DND-41 (cell line): ENCODE results near the gene PHF2.

Experiments
- CTCF ChIP-seq: IDR thresholded peaks from 2 replicates; pipeline ENCODE4 v1.5.1; 2012; ENCODE audit warnings: borderline replicate concordance, low read length, moderate library complexity, mild to moderate bottlenecking; ENCODE audit not compliant: poor library complexity, severe bottlenecking; ENCODE audit errors: extremely low read depth
- EZH2 ChIP-seq: IDR thresholded peaks from 3 replicates; pipeline ENCODE4 v1.6.1; 2012; ENCODE audit warnings: borderline replicate concordance, low read depth, mild to moderate bottlenecking, moderate library complexity, low read length, inconsistent platforms; ENCODE audit not compliant: severe bottlenecking

GRCh38 chr9:93712896-93713295 lies 136.5 kb downstream of the PHF2 start:
- TF ChIP-seq CTCF (no peak), EZH2 (no peak)
